Stomach (tissue), 9 donors: ENCODE results near the gene NECTIN1. TPM values are rescaled to one million over a fixed set of nuclear protein-coding genes. Genes with fewer than 3 reads are reported as not detected.

Source experiments
- DNase-seq, 2 donors: peaks; one replicate each; pipeline versions ENCODE4 v3.0.0 to v3.0.0-alpha.2; 2013 to 2019
- H3K27ac ChIP-seq, 5 donors: fragments of 200-600 bp in 4 of 5; sonication (generic) in 4 of 5; one replicate each; pipeline ENCODE4 v1.5.1; 2013 to 2019; ENCODE audit warnings: mild to moderate bottlenecking in 1 of 5, moderate library complexity in 1 of 5
- H3K27me3 ChIP-seq, 3 donors: fragments of 200-600 bp; sonication (generic); one replicate each; pipeline ENCODE4 v1.5.1; 2017 to 2019; ENCODE audit warnings: mixed run types in 1 of 3
- H3K36me3 ChIP-seq, 4 donors: fragments of 200-600 bp; sonication (generic); 1 replicate in 3 of 4; 2 replicates in 1 of 4; pipeline ENCODE4 v1.5.1; 2016 to 2019
- H3K4me1 ChIP-seq, 4 donors: fragments of 200-600 bp; sonication (generic); one replicate each; pipeline ENCODE4 v1.5.1; 2016 to 2019
- H3K4me3 ChIP-seq, 4 donors: fragments of 200-600 bp; sonication (generic) in 3 of 4; one replicate each; pipeline ENCODE4 v1.5.1; 2016 to 2019; ENCODE audit warnings: mild to moderate bottlenecking in 1 of 4
- H3K9me3 ChIP-seq, 4 donors: fragments of 200-600 bp; sonication (generic); one replicate each; pipeline ENCODE4 v1.5.1; 2016 to 2019
- CTCF ChIP-seq, 7 experiments: fragments of 450-650 bp in 4 of 7; fragments of 200-600 bp in 3 of 7; sonication (generic) in 3 of 7; IDR thresholded peaks; one replicate each; pipeline ENCODE4 v1.5.1; 2016 to 2019; ENCODE audit warnings: antibody characterized with exemption in 7 of 7, control low read depth in 2 of 7, mild to moderate bottlenecking in 1 of 7
- EP300 ChIP-seq: sonication (generic); formaldehyde crosslinking; IDR thresholded peaks from one replicate; pipeline ENCODE4 v1.6.1; 2017; ENCODE audit warnings: antibody characterized with exemption
- POLR2A ChIP-seq, 4 donors: fragments of 450-650 bp; IDR thresholded peaks; one replicate each; pipeline ENCODE4 v1.6.1; 2016; ENCODE audit warnings: antibody characterized with exemption in 4 of 4, control low read depth in 2 of 4, mild to moderate bottlenecking in 1 of 4, moderate library complexity in 1 of 4
- POLR2AphosphoS5 ChIP-seq, 3 donors: sonication (generic); formaldehyde crosslinking; IDR thresholded peaks; one replicate each; pipeline ENCODE4 v1.6.1; 2016; ENCODE audit warnings: antibody characterized with exemption in 3 of 3
- WGBS, 5 donors: extraction: QIAGEN DNeasy Blood & Tissue Kit in 3 of 5; methylation state at CpG; one replicate each; pipeline versions ENCODE4 v1.1.5 to v1.1.7; 2013 to 2018; 5-methylcytosine and 5-hydroxymethylcytosine counted together
- intact Hi-C: fragments of 100-400 bp; cut with DNase I; formaldehyde crosslinking; loops from one replicate; pipeline ENCODE4 v1.15.1; 2023; ENCODE audit warnings: low total_unique reads
- polyA plus RNA-seq, 3 donors: library from polyadenylated mRNA; stranded (reverse); fragments of 200-250 nt; gene quantifications; one replicate each; pipeline ENCODE4 v1.2.3, GENCODE V29; 2013
- total RNA-seq, 5 donors: library from RNA; depleted of rRNA; stranded (reverse); fragments of >200 nt; gene quantifications; one replicate each; pipeline versions ENCODE4 v1.1.0 to v1.2.3, GENCODE V29; 2014 to 2016
- donor health status: healthy with polysubstance abuse.
- donor health status: Bipolar disorder and iron deficiency.
- donor health status: healthy.

NECTIN1 gene
- total and polyA plus RNA-seq, 8 donors = 1.2 to 92.1 (median 6.0) TPM

GRCh38 chr11:119701591-119702549, 27.1 kb downstream of the NECTIN1 start:
- Histone ChIP-seq H3K9me3 (no peaks in the 10 kb centered on the region), H3K36me3 (no peaks in the 10 kb centered on the region), H3K4me3 (no peak overlapping the region), H3K27me3 (no peaks in the 10 kb centered on the region), H3K27ac (no peak overlapping the region), H3K4me1 (peaks cover 7 to 40% (median 16%) of the 10 kb centered on the region in 4 donors)
- intact Hi-C loops = no loop called here
- TF ChIP-seq POLR2A (IDR thresholded peaks at IDR 0.05) = no peak
- TF ChIP-seq EP300 = no peak
- TF ChIP-seq POLR2AphosphoS5 (IDR thresholded peaks at IDR 0.05) = no peak
- TF ChIP-seq CTCF (IDR thresholded peaks at IDR 0.05) = no peak
- 64 to 83% (median 80%) methylated on average over 15 of the region's 15 CpGs for WGBS, 5 donors
- no peak for DNase-seq

GRCh38 chr11:119700536-119701346, 28.3 kb downstream of the NECTIN1 start:
- no peaks in the 10 kb centered on the region for H3K36me3 ChIP-seq
- 80 to 96% (median 91%) methylated on average over 13 of the region's 13 CpGs for WGBS, 5 donors
- no peaks in the 10 kb centered on the region for H3K27me3 ChIP-seq
- no peak for TF ChIP-seq EP300
- TF ChIP-seq POLR2A (IDR thresholded peaks at IDR 0.05) = no peak
- no peak for TF ChIP-seq POLR2AphosphoS5 (IDR thresholded peaks at IDR 0.05)
- TF ChIP-seq CTCF (IDR thresholded peaks at IDR 0.05) = no peak
- intact Hi-C loops = no loop called here
- no peak overlapping the region for H3K27ac ChIP-seq
- H3K4me3 ChIP-seq = no peak overlapping the region
- H3K4me1 ChIP-seq = peaks cover 7 to 36% (median 16%) of the 10 kb centered on the region in 4 donors
- H3K9me3 ChIP-seq = no peaks in the 10 kb centered on the region
- no peak for DNase-seq

- Histone ChIP-seq H3K4me3 (no peak overlapping the region), H3K27me3 (no peaks in the 10 kb centered on the region), H3K4me1 (peaks cover 7 to 33% (median 16%) of the 10 kb centered on the region in 4 donors), H3K36me3 (no peaks in the 10 kb centered on the region), H3K27ac (peak overlapping the region in 1 of 5 donors; percentile 0), H3K9me3 (no peaks in the 10 kb centered on the region)
- DNase-seq = no peak
- 79 to 89% (median 87%) methylated on average over 7 of the region's 7 CpGs for WGBS, 5 donors
- no peak for TF ChIP-seq POLR2A (IDR thresholded peaks at IDR 0.05)
- no peak for TF ChIP-seq CTCF (IDR thresholded peaks at IDR 0.05)
- no peak for TF ChIP-seq POLR2AphosphoS5 (IDR thresholded peaks at IDR 0.05)
- no peak for TF ChIP-seq EP300
- intact Hi-C loops = no loop called here
These were observed 29.0 kb downstream of the NECTIN1 start for GRCh38 chr11:119700030-119700429.

GRCh38 chr11:119699227-119699626, 29.8 kb downstream of the NECTIN1 start:
- Histone ChIP-seq H3K36me3 (no peaks in the 10 kb centered on the region), H3K27ac (peak overlapping the region in 1 of 5 donors; percentile 0), H3K9me3 (no peaks in the 10 kb centered on the region), H3K4me1 (peaks cover 7 to 35% (median 20%) of the 10 kb centered on the region in 4 donors), H3K4me3 (no peak overlapping the region), H3K27me3 (no peaks in the 10 kb centered on the region)
- intact Hi-C loops = no loop called here
- DNase-seq = peak; percentile 71 to 91
- WGBS, 5 donors = 11 to 32% (median 14%) methylated on average over 9 to 13 of the region's 13 CpGs
- no peak for TF ChIP-seq CTCF (IDR thresholded peaks at IDR 0.05)
- no peak for TF ChIP-seq EP300
- TF ChIP-seq POLR2AphosphoS5 (IDR thresholded peaks at IDR 0.05) = no peak
- no peak for TF ChIP-seq POLR2A (IDR thresholded peaks at IDR 0.05)
